ENCODE data around the gene SLAMF1.

The SLAMF1 gene

GRCh38 chr1:160558660-160559380 lies 88.0 kb downstream of the SLAMF1 start:
- DNase-seq = no peak
